GM13976 (cell line): Measurements from ENCODE around the gene PRM1.

Experiments
- DNase-seq: peaks from one replicate; pipeline ENCODE4 v3.0.0; 2012; ENCODE audit warnings: low spot score
- CTCF ChIP-seq: IDR thresholded peaks from 2 replicates; pipeline ENCODE4 v1.5.1; 2012; ENCODE audit warnings: borderline replicate concordance, mild to moderate bottlenecking; ENCODE audit not compliant: insufficient read depth; ENCODE audit errors: extremely low read depth, missing control alignments, control extremely low read depth
- in situ Hi-C: fragments of 300-500 bp; cut with MboI; formaldehyde crosslinking; loops from one replicate; pipeline ENCODE4 v1.12.0; 2022; ENCODE audit warnings: low sequenced_read_pairs, mixed read lengths, inconsistent platforms; ENCODE audit not compliant: unreplicated experiment

The PRM1 gene

DNA sequence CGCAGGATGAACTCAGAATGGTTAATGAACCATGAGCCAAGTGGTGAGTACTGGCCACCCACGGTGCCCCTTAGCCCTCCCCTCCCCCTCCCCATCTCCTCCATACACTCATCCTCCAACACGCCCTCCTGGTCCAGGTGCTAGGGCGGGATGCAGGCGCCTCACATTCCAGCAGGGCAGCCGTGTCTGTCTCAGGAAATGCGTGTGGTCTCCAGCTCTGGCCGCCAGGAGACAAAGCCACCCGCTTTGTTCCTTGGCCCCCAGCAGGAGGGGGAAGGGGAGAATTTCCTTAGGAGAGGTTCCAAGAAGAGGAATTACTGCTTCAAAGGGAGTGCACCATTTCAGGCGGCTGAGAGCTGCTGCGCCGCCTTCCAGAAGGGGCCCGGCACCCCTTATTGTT lies 34.4 kb upstream of the PRM1 start:
- in situ Hi-C loops, result no loop called here
- DNase-seq, result no peak
- TF ChIP-seq CTCF, result no peak

GRCh38 chr16:11314309-11314894 lies 33.3 kb upstream of the PRM1 start:
- TF ChIP-seq CTCF, result no peak
- in situ Hi-C loops, result no loop called here
- no peak for DNase-seq

DNA sequence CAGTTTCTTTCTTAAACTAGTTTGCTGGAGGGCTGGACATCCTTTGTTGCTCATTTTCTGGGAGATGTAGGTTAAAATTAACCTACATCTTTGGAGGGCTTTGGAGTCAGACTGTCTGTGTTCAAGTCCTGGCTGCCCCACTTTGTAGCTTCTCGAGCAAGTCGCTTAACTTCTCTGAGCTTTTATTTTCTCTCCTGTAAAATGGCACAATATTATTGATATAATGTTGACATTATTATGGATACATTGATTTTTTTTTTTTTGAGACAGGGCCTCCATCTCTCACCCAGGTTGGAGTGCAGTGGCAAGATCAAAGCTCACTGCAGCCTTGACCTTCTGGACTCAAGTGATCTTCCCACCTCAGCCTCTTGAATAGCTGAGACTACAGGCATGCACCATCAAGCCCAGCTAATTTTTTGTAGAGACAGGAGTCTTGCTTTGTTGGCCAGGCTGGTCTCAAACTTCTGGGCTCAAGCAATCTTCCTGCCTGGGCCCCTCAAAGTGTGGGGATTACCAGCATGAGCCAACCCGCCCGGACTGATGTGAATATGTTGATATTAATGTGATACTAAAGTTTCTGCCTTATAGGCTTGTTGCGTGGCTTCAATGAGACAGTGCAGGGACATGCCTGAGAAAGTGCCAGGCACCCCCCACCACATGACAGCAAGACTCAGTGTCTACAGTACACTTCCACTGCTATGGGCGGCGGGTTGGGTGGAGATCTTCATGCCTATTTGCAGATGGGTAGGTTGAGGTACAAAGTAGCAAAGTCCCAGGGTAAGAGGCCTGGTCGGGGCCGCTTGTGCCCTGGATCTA lies 32.6 kb upstream of the PRM1 start:
- TF ChIP-seq CTCF, result no peak
- in situ Hi-C loops, result no loop called here
- DNase-seq, result no peak

GRCh38 chr16:11312718-11313492 lies 31.8 kb upstream of the PRM1 start:
- TF ChIP-seq CTCF, result no peak
- no peak for DNase-seq
- in situ Hi-C loops, result no loop called here

DNA sequence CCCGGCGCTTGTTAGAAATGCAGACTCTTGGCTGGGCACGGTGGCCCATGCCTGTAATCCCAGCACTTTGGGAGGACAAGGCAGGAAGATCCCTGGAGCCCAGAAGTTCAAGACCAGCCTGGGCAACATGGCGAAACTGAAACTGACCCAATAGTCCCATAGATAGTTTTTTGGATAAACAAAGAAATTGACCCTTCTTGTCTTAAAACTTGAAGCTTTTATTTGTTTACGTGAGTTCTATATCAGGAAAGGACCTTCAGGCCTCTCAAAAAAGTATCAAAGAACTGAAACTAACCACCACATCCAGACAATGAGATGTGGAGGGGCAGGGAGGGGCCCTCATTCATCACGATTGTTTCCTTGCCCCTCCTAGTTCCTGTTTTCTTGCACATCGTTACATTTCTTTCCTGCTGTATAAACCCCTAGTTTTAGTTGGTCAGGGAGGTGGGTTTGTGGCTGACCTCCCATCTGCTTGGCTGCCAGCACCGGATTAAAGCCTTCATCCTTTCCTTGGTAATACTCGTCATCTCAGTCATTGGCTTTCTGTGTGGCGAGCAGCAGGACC lies 29.9 kb upstream of the PRM1 start:
- in situ Hi-C loops, result no loop called here
- TF ChIP-seq CTCF, result no peak
- DNase-seq, result peak; percentile 70

DNA sequence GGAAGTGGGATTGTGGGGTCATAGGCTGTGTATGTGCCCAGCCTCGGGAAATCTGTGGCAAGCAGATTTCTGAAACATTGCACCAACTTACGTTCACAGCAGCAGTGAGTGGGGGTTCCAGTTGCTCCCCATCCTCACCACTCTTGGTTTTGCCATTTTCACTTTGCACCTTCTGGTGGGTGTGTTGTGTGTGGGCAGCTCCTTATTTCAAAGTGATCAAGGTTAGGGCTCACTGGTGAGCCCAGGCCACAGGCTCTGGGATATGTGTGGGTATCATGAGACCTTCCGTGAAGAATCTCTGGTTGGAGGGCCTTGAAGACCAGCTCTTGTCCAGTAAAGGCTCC lies 29.5 kb upstream of the PRM1 start:
- in situ Hi-C loops, result no loop called here
- no peak for TF ChIP-seq CTCF
- DNase-seq, result no peak
